Heart right ventricle (tissue), 16 donors: Measurements from ENCODE around the gene EPOP. TPM values are rescaled to one million over a fixed set of nuclear protein-coding genes. Genes with fewer than 3 reads are reported as not detected.

ENCODE experiments used
- ATAC-seq, 8 donors: fragments of 200-7000 bp; cut with Tn5 transposase; one replicate each; pipeline ENCODE4 v1.9.1; 2020; ENCODE audit warnings: mild to moderate bottlenecking in 8 of 8, moderate library complexity in 8 of 8, moderate number of reproducible peaks in 1 of 8
- DNase-seq, 2 donors: peaks; one replicate each; pipeline ENCODE4 v3.0.0-alpha.2; 2020
- H3K27ac ChIP-seq, 10 donors: fragments of 200-600 bp; sonication (generic) in 2 of 10; one replicate each; pipeline versions ENCODE4 v1.5.0 to v1.8.0; 2020 to 2022; ENCODE audit warnings: mild to moderate bottlenecking in 3 of 10
- H3K27me3 ChIP-seq, 7 donors: fragments of 200-600 bp; one replicate each; pipeline ENCODE4 v1.8.0; 2021 to 2022; ENCODE audit warnings: mild to moderate bottlenecking in 2 of 7
- H3K36me3 ChIP-seq, 9 donors: fragments of 200-600 bp; sonication (generic) in 1 of 9; one replicate each; pipeline versions ENCODE4 v1.5.0 to v1.8.0; 2020 to 2022; ENCODE audit warnings: mild to moderate bottlenecking in 2 of 9
- H3K4me1 ChIP-seq, 9 donors: fragments of 200-600 bp; sonication (generic) in 1 of 9; one replicate each; pipeline versions ENCODE4 v1.5.0 to v1.8.0; 2020 to 2022; ENCODE audit warnings: mild to moderate bottlenecking in 4 of 9
- H3K4me3 ChIP-seq, 10 donors: fragments of 200-600 bp; sonication (generic) in 2 of 10; one replicate each; pipeline versions ENCODE4 v1.5.0 to v1.8.0; 2020 to 2022; ENCODE audit warnings: mild to moderate bottlenecking in 7 of 10, moderate library complexity in 2 of 10
- H3K9me3 ChIP-seq, 11 donors: fragments of 200-600 bp in 10 of 11; sonication (generic) in 2 of 11; one replicate each; pipeline versions ENCODE4 v1.5.0 to v1.8.0; 2013 to 2022; ENCODE audit warnings: mild to moderate bottlenecking in 2 of 11, control low read depth in 1 of 11, moderate library complexity in 1 of 11
- CTCF ChIP-seq, 9 donors: fragments of 200-600 bp; sonication (generic) in 2 of 9; IDR thresholded peaks; one replicate each; pipeline versions ENCODE4 v1.5.0 to v1.8.0; 2021 to 2022; ENCODE audit warnings: antibody characterized with exemption in 9 of 9, mild to moderate bottlenecking in 5 of 9, moderate library complexity in 1 of 9
- WGBS, 2 donors: extraction: QIAGEN DNeasy Blood & Tissue Kit; methylation state at CpG; one replicate each; pipeline ENCODE4 v1.1.7; 2013; ENCODE audit warnings: inconsistent platforms in 1 of 2; 5-methylcytosine and 5-hydroxymethylcytosine counted together
- intact Hi-C, 10 donors: fragments of 100-400 bp; cut with DNase I; formaldehyde crosslinking; loops; one replicate each; pipeline versions ENCODE4 v1.11.1 to v1.14.2; 2022
- polyA plus RNA-seq, 2 donors: library from polyadenylated mRNA; stranded (reverse); fragments of 200-250 nt; gene quantifications; one replicate each; pipeline ENCODE4 v1.2.3, GENCODE V29; 2013
- total RNA-seq, 10 donors: library from RNA; stranded (reverse); fragmentation: NEBNext Ultra II Directional in 3 of 10; extraction: Animal tissue kit (Norgen Biotek cat#: 25700) in 3 of 10; gene quantifications; one replicate each; pipeline versions ENCODE4 v1.2.1 to v1.2.4, GENCODE V29; 2021 to 2023
- donor health status: Arrhythmogenic right ventricular cardiomyopathy.
- donor health status: ischemic (EF 13 %, LVEDD 7.1; RV severe dilation, severe dysfunction).
- donor health status: healthy with polysubstance abuse.
- donor health status: DM: no; HTN: yes; CAD: no.
- donor health status: DM: no; HTN: no; CAD: no.
- donor health status: ischemic (EF 25% LVEDD 6.9; RV normal size, moderate dysfunction).
- donor health status: ischemic (EF 25% LVEDD 5.7; RV mildly dilated, moderate dysfunction).
- donor health status: healthy.
- donor health status: DM: yes; HTN: yes; CAD: no.
- donor health status: Ischemic cardiomyopathy.
- donor health status: ischemic (EF 35%, LVEDD 5.7; RV mildly dilated, moderate dysfunction).
- donor health status: nonischemic (EF 11% LVEDD 7.7; RV severe dilation, severe dysfunction).
- donor health status: DM: yes; HTN: yes; CAD: no.
- donor health status: PGD.
- donor health status: ischemic (EF 29% LVEDD 5.4; RV normal size, mild dysfunction).
- donor health status: nonischemic (EF 23%, LVEDD 6.1; RV moderate dilation, normal function).

The EPOP gene
- total and polyA plus RNA-seq, 12 donors, result 0.25 to 2.2 (median 0.73) TPM

- H3K27me3 ChIP-seq, result peaks cover 0 to 37% (median 2%) of the 10 kb centered on the region in 7 donors
- no peak for TF ChIP-seq CTCF (IDR thresholded peaks at IDR 0.05)
- intact Hi-C loops, result loop anchor here in 7 of 10 donors (2.0 to 10.0 kb wide), 7 partner anchors 79 to 309 kb away; partner anchors contain the start of genes ARHGAP23 (in 3 of the 7) and SOCS7 (in 1 of the 7)
- H3K9me3 ChIP-seq, result no peaks in the 10 kb centered on the region
- no peaks in the 10 kb centered on the region for H3K36me3 ChIP-seq
- DNase-seq, result no peak
- H3K4me3 ChIP-seq, result no peak overlapping the region
- WGBS, 2 donors, result 88 to 91% methylated on average over 9 of the region's 9 CpGs
- no peak for ATAC-seq
- H3K27ac ChIP-seq, result no peak overlapping the region
- H3K4me1 ChIP-seq, result peaks cover 0 to 2% (median 0%) of the 10 kb centered on the region in 9 donors
Observed at GRCh38 chr17:38663964-38664644, 10.7 kb downstream of the EPOP start.

- peak in 7 of 8 donors; percentile 57 to 82 (median 73) for ATAC-seq
- Histone ChIP-seq H3K4me3 (no peak overlapping the region), H3K27ac (no peak overlapping the region), H3K9me3 (no peaks in the 10 kb centered on the region), H3K4me1 (peaks cover 0 to 7% (median 0%) of the 10 kb centered on the region in 9 donors), H3K27me3 (peaks cover 0 to 37% (median 0%) of the 10 kb centered on the region in 7 donors), H3K36me3 (no peaks in the 10 kb centered on the region)
- 26 to 27% methylated on average over 9 of the region's 9 CpGs for WGBS, 2 donors
- TF ChIP-seq CTCF (IDR thresholded peaks at IDR 0.05), result peak in 8 of 9 donors; percentile 27 to 71 (median 64)
- DNase-seq, result peak; percentile 44 to 45
- intact Hi-C loops, result loop anchor here in 6 of 10 donors (5.0 to 10.0 kb wide), 6 partner anchors 78 to 308 kb away; partner anchors contain the start of genes ARHGAP23 (in 3 of the 6) and SOCS7 (in 1 of the 6)
Observed at GRCh38 chr17:38663125-38663751, 11.5 kb downstream of the EPOP start.

GRCh38 chr17:38660097-38661025, 14.4 kb downstream of the EPOP start:
- peaks cover 0 to 7% (median 0%) of the 10 kb centered on the region in 9 donors for H3K4me1 ChIP-seq
- no peak overlapping the region for H3K27ac ChIP-seq
- ATAC-seq, result peak in 5 of 8 donors; percentile 24 to 57 (median 41)
- no peaks in the 10 kb centered on the region for H3K36me3 ChIP-seq
- no peak overlapping the region for H3K4me3 ChIP-seq
- intact Hi-C loops, result loop anchor here in 6 of 10 donors (5.0 to 10.0 kb wide), 6 partner anchors 76 to 306 kb away; partner anchors contain the start of genes ARHGAP23 (in 3 of the 6) and SOCS7 (in 1 of the 6)
- 68 to 74% methylated on average over 16 of the region's 16 CpGs for WGBS, 2 donors
- peaks cover 0 to 54% (median 7%) of the 10 kb centered on the region in 7 donors for H3K27me3 ChIP-seq
- no peaks in the 10 kb centered on the region for H3K9me3 ChIP-seq
- no peak for DNase-seq
- TF ChIP-seq CTCF (IDR thresholded peaks at IDR 0.05), result no peak
